Raji (cell line): ENCODE data around the gene RASGEF1C.

Experiments
- POLR2A ChIP-seq: IDR thresholded peaks from 2 replicates; pipeline ENCODE4 v1.6.1; 2011; ENCODE audit warnings: low read depth, low read length, control low read depth; ENCODE audit not compliant: insufficient read depth

The RASGEF1C gene

DNA sequence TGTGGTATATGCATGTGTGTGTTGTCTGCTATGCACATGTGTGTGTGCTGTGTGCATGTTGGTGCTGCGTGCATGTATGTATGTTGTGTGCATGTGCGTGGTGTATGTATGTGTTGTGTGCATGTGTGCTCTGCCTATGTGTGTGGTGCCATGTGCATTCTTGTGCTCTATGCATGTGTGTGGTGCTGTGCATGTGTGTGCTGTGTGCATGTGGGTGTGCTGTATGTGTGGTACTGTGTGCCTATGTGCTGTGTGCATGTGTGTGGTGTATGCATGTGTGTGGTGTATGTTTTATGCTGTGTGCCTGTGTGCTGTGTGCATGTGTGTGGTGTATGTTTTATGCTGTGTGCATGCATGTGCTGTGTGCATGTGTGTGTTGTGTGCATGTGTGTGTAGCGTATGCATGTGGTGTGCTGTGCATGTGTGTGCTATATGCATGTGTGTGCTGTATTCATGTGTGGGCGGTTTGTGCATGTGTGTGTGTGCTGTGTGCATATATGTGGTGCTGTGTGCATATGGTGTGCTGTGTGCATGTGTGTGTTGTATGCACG lies 4.7 kb upstream of the RASGEF1C start:
- no peak for TF ChIP-seq POLR2A

DNA sequence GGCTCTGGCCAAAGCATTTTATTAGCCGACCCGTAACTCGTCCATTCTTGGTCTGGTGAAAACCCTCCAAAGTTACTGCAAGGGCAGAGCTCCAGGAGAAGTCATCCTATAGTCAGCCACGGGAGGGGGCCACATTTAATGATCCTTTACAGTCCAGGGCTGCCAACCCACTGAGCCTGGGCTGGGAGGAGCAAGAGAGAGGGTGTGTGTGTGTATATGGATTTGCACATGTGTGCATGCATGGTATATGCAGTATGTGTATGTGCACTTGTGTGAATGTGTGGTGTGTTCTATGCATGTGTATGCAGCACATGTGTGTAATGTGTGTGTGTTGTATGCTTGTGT lies 4.2 kb upstream of the RASGEF1C start:
- TF ChIP-seq POLR2A, result no peak

DNA sequence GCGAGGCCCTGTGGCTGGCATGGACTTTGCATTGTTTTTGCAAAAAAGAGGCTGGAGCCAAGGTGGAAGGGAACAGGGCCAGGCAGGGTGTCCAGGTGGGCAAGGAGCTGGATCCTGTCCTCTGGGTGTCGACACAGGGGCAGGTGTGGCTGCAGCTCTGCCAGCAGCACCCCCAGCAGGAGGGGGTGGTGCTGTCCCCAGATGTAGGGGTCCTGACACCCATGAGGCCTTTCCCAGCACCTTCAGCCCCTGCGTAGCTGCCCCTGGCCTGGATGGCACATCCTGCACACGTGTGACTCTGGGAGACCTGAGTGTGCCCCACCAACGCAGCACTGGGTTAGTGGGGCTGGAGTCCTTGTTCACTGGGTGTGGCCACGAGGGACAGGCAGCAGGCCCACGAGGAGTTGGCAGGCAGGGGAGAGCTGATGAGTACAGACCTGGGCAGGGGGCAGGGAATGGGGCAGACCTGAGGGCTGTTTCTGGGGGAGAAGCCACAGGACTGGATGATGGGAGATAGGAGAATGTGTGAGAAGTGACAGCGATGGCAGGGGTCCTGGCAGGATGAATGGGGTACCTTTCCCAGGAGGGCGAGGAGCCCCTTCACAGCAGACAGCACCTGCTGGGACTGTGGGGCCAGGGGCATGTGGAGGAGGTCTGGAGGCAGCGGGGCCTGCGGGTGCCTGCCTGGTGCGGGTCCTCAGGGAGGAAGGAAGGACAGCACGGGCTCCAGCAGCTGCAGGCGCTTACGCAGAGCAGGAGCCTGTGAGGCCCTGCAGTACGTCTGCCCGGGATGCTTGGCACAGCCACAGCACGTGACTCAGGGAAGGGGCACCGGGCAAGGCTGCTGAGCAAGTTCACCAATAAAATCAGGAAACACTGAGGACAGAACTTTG lies 3.6 kb upstream of the RASGEF1C start:
- TF ChIP-seq POLR2A, result no peak

DNA sequence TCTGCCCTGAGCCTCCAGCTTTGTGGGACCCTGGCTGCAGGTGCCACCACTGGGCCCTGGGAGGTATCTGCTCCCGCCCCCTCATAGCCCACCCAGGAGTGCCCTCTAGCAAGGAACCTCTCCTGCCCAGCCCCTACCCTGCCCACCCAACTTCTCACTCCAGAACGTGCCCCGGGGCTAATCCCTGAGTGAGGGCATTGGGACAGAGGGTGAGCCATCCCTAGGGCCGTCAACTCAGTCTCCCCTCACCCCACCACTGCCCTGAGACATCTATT lies 2.7 kb upstream of the RASGEF1C start:
- TF ChIP-seq POLR2A, result no peak

DNA sequence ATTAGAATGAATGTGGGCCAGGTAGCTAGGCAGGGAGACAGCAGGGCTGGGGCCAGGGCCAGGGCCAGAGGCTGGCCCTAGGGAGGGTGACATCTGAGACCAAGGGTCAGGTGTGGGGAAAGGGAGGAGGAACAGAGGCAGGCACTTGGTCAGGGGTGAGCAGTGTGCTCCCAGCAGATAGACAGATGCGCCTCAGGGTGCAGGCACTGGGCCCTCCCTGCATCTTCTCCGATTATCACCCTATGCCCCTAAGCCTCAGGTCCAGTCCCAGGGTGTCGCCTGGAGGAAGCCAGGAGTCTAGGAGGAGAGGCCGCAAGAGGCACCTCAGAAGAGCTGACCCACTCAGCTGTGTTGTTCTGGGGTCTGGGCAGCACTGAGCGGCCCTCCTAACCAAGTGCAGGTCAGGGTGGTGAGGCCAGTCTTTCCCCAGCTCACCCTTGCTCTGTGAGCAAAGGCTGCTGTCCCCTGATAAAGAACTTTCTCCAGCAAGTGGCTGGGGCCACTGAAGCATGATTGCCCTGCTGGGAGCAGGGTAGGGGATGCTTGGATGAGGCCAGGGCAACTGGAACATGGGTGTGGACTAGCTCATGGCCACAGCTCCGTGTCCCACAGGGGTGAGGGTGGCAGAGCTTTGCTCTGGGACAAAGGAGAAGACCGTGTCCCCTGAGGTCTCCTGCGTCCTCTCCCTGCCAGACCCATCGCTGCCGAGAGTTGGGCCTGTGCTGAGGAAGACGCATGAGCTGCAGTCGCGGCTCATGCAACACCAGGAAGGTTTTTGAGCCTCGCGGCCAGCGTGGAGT lies 2.1 kb upstream of the RASGEF1C start:
- TF ChIP-seq POLR2A, result no peak

DNA sequence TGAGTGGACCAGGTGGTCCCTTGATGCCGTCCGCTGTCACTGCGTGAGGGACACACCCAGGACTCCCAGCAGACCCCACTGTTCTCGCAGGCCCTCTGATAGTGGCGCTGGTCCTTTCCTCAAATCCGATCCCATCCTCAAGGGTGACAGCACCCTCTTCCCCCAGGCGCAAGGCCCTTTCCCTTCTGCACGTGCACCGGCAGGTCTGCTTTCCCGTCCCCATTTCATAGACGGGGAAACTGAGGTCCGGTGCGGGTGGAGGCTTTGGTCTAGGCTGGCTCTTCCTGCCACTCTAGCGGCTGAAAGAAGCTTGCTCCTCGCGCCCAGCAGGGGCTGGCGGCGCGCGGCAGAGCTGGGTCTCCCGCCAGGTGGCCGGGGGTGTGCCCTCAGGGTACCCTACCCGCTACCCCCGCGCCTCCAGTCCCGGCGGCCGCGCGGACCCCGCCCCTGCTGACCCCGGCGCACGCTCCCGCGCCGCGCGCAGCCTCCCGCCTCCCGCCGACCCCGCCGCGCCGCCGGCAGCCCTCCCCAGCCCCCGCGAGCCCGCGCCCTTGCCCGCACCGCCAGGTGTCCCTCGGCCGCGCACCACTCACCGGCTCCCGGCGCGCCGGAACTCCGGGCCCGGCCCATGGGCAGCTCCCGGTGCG lies 453 bp downstream of the RASGEF1C start:
- no peak for TF ChIP-seq POLR2A

DNA sequence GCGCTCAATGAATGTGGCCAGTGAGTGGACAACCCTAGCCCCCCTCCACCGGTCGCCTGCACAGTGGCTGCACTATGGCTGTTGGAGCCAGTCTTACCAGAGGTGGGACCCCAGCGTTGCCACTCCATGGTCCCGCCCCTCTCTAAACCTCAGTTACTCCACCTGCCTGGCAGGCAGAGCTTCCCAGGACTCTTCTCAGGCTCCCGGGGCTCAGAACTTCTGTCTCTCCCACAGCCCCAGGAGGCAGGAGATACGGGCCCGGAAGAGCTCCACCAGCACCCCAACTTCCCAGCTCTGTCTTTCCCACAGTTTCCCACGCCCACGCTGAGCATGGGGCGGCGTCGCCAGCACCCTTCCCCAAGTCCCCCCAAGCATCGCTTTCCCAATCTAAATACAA lies 975 bp downstream of the RASGEF1C start:
- no peak for TF ChIP-seq POLR2A

DNA sequence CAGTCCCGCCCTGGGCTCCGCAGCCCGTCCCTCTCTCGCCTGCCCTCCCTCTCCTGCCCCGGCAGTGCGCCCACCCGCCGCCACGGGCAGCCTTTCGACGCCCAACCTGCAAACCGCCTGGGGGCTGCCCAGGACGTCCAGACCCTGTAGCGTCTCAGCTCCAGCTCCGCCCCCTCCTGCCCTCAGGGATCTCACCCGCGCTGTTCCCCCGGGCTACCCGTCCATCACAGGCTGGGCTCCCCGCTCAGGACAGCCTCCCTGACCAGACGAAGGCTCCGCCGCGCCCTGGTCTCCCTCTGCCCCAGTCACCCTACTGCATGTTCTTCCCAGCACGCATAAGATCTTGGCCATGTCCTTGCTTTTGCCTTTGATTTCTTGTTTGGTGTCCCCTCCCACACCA lies 1.4 kb downstream of the RASGEF1C start:
- no peak for TF ChIP-seq POLR2A

DNA sequence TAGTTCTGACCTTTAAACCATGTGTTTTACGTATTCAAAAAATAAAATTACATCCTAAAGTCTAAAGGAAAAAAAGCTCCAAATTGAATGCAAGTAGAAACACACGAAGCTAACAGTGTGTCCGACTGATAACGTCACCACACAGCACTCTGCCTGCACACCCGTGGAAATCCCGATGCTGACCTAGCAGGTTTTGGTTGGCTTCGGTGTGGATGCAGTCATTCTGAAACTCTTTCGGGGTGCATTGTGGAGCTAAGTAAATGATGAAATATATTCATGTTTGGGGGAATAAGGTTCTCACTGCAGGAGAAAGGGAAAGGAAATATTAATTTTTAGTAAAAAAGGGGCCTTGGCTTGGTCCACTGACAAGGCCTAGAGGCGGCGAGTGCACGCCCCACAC lies 2.0 kb downstream of the RASGEF1C start:
- no peak for TF ChIP-seq POLR2A

DNA sequence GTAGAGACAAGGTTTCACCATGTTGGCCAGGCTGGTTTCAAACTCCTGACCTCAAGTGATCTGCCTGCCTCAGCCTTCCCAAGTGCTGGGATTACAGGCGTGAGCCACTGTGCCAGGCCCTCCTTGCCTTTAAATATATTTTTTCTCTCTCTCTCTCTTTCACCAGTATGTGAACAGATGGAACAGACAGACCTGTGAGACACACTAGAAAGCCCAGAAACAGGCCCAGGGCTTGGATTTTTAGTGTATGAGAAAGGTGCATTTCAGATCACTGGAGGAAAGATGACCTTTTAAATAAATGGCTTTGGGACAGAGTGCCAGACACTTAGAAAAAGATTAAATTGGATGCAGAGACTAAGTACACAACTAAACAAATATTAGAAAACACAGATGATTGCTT lies 3.1 kb downstream of the RASGEF1C start:
- no peak for TF ChIP-seq POLR2A

DNA sequence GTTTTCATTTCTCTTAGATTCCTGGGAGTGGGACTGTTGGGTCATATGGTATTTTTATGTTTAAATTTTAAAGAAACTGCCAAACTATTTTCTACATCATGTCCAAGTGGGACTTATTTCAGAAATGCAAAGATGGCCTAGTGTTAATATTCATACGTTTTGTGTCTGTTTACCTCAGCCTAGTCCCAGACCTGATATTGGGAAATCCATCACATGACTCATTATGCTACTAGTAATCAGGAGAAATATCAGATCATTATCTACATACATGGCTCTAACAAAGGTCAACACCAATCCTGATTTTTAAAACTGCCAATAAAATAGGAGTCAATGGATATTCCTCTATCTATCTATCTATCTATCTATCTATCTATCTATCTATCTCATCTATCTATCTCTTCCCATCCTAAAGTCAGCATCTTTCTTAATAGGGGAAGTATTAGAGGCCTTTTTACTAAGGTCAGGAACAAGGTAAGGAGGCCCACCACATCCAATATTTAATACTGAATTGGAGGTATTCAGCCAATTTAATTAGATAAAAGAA lies 4.7 kb downstream of the RASGEF1C start:
- TF ChIP-seq POLR2A, result no peak

DNA sequence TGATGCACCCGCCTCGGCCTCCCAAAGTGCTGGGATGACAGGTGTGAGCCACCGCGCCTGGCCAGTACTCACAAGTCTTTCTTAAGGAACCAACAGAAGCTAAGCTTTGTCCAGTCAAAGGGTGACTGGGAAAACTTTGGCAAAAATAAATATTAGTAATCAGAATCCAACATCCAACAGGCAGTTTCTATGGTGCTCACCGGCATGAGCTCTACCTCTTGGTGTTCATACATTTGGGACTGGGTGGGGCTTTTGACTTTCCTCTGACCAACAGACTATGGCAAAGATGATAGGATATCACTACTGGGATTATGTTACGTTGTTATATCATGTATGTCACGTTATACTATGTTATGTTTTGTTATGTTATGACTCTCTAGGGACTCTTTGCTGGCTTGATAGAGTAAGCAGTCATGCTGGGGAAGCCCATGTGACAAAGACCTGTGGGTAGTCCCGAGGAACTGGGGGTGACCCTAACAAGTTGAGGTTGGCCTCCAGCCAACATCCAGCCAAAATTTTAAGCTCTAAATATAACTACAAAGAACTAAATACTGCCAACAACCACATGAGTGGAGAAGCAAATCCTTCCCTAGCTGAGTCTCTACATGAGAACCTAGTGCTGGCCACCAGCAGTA lies 6.0 kb downstream of the RASGEF1C start:
- TF ChIP-seq POLR2A, result no peak

DNA sequence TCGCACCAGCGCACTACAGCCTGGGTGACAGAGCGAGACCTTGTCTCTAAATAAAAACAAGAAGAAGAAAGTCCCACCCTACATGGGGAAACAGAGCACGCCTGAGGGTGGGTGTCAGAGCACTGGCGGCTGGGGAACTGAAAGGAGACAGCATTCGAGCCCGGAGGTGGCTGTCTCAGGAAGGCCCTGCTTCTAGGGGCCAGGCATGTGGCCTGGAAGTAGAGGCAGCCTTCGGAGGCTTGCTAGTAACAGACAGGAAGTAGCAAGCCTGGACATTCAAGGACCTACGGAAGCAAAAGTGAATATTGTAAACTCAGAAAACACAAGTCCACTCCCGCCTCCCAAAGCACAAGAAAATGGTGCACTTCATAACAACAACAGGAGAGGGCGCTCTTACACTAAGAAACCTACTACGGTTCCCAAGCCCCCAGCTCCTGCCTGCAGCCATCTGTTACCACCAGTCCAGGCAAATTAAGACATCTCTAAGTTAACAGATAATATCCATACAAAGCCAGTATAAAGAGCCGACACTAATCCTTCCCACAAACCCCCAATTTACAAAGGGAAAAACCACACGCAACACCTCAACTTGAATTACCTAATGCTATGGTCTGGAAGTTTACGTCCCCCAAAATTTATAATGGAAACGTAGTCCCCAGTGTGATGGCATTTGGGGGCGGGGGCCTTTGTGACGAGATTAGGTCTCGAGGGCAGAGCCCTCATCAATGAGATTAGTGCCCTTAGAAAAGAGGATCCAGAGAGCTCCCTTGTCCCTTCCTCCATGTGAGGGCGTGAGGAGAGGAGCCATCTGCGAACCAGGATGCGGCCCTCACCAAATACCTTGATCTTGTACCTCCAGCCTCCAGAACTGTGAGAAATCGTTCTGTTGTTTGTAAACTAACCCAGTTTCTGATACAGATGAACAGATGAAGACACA lies 7.7 kb downstream of the RASGEF1C start:
- TF ChIP-seq POLR2A, result no peak

DNA sequence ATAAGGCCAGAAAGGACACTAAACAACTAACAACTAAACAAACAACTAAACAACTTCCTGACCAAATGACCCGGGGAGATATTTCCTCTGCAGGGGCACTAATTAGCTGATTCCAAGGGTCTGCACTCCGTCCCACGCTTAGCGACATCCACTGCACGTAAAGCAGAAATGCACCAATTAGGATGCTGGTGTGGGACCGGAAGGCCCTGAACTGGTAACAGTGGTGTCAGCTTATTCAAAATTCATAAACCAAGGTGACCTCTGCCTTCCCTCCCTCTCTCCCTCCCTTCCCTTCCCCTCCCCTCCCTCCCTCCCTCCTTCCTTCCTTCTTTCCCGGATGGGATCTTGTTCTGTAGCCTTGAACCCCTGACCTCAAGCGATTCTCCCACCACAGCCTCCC lies 9.6 kb downstream of the RASGEF1C start:
- no peak for TF ChIP-seq POLR2A
